ENCODE results near the gene SLC13A5.

- TF ChIP-seq CTCF (IDR thresholded peaks at IDR 0.05; ENCODE audit: low read depth, low read length): no peak
- TF ChIP-seq MAX (IDR thresholded peaks at IDR 0.05; ENCODE audit: low read depth, low read length): no peak
These were observed 16.4 kb upstream of the SLC13A5 start for GRCh38 chr17:6729531-6729930.

Data from NB4 (cell line).